AG04449 (cell line): ENCODE measurements around the gene RPS6KB1.
"Not testable (repeated sequence)": the region's sequence is repeated elsewhere in the genome, so short reads cannot be mapped to it uniquely, and the experiment has no call there.

Experiments used
- CTCF ChIA-PET: fragments of 350-600 bp; formaldehyde crosslinking; extraction: SDS; loops from one replicate; lab custom pipeline; 2021; ENCODE audit warnings: antibody characterized with exemption; lab: Yijun Ruan, JAX
- POLR2A ChIA-PET: fragments of 400-600, 350-600 bp; formaldehyde crosslinking; extraction: SDS; loops from one replicate; lab custom pipeline; 2020; ENCODE audit warnings: antibody characterized with exemption, inconsistent platforms; lab: Yijun Ruan, JAX
- DNase-seq: peaks from one replicate; pipeline ENCODE4 v3.0.0-alpha.2; 2010; ENCODE audit warnings: low read depth, low spot score
- H3K4me3 ChIP-seq: 2 replicates; pipeline ENCODE4 v1.5.1; 2011; ENCODE audit warnings: low read depth, mild to moderate bottlenecking, control low read depth, low read length
- CTCF ChIP-seq: IDR thresholded peaks from one replicate; pipeline ENCODE4 v1.5.1; 2011; ENCODE audit warnings: mild to moderate bottlenecking, moderate library complexity, low read length, control low read depth, inconsistent platforms; ENCODE audit not compliant: insufficient read depth; ENCODE audit errors: missing control alignments

Gene RPS6KB1

GRCh38 chr17:59972778-59973177 lies 79.9 kb downstream of the RPS6KB1 start:
- no peak for TF ChIP-seq CTCF
- DNase-seq = no peak
- no peak overlapping the region for H3K4me3 ChIP-seq
- POLR2A ChIA-PET = no interaction called here
- CTCF ChIA-PET = no interaction called here

- H3K4me3 ChIP-seq, POLR2A ChIA-PET, DNase-seq, CTCF ChIA-PET: not testable (repeated sequence)
These were observed 80.6 kb downstream of the RPS6KB1 start for GRCh38 chr17:59973483-59973882.

- CTCF ChIA-PET, DNase-seq, POLR2A ChIA-PET, H3K4me3 ChIP-seq: not testable (repeated sequence)
These were observed 82.2 kb downstream of the RPS6KB1 start for GRCh38 chr17:59975166-59975565.

- DNase-seq, POLR2A ChIA-PET, H3K4me3 ChIP-seq, CTCF ChIA-PET: not testable (repeated sequence)
These were observed 103.7 kb downstream of the RPS6KB1 start for GRCh38 chr17:59996608-59997007.
